H1 (cell line): ENCODE data around the gene CFHR4. TPM values are rescaled to one million over a fixed set of nuclear protein-coding genes. Genes with fewer than 3 reads are reported as not detected.

ENCODE experiments used
- CTCF ChIA-PET: fragments of 300-600 bp; sonication (Branson Sonifier 250); formaldehyde crosslinking; loops from one replicate; lab custom pipeline; 2021; ENCODE audit not compliant: partially characterized antibody; lab: Charles Lee
- POLR2A ChIA-PET: fragments of 300-600 bp; sonication (Branson Sonifier 250); formaldehyde crosslinking; loops from one replicate; lab custom pipeline; 2021; ENCODE audit warnings: inconsistent platforms; ENCODE audit not compliant: partially characterized antibody; lab: Charles Lee
- DNase-seq, 2 experiments: peaks; one replicate each; pipeline versions ENCODE4 v3.0.0 to v3.0.0-alpha.2; 2010 to 2022; ENCODE audit warnings: low spot score in 2 of 2, low read depth in 1 of 2, mixed read lengths in 1 of 2
- FAIRE-seq: peaks from 2 replicates; lab custom pipeline; 2011; peaks lifted over from hg19 to GRCh38; lab: Jason Lieb, UNC
- H2AFZ ChIP-seq: 2 replicates; pipeline ENCODE4 v1.8.1; 2012; ENCODE audit warnings: low read length, inconsistent platforms
- H2AK5ac ChIP-seq: 2 replicates; pipeline ENCODE4 v1.6.1; 2013; ENCODE audit warnings: low read depth, low read length
- H2BK120ac ChIP-seq: replicated peaks from 2 replicates; pipeline ENCODE3; 2013; ENCODE audit warnings: low read depth, low read length, inconsistent platforms
- H2BK12ac ChIP-seq: 2 replicates; pipeline ENCODE4 v1.6.1; 2013; ENCODE audit warnings: low read depth, low read length
- H2BK15ac ChIP-seq: 2 replicates; pipeline ENCODE4 v1.6.1; 2013; ENCODE audit warnings: low read length
- H2BK20ac ChIP-seq: 2 replicates; pipeline ENCODE4 v1.6.1; 2013; ENCODE audit warnings: low read length
- H2BK5ac ChIP-seq: 2 replicates; pipeline ENCODE4 v1.6.1; 2013; ENCODE audit warnings: low read depth, low read length
- H3K14ac ChIP-seq: 2 replicates; pipeline ENCODE4 v1.6.1; 2013; ENCODE audit warnings: inconsistent platforms; ENCODE audit not compliant: insufficient read length
- H3K18ac ChIP-seq: 2 replicates; pipeline ENCODE4 v1.6.1; 2013; ENCODE audit warnings: low read length; ENCODE audit errors: extremely low read depth
- H3K23ac ChIP-seq: 2 replicates; pipeline ENCODE4 v1.6.1; 2013; ENCODE audit warnings: inconsistent platforms; ENCODE audit not compliant: insufficient read length
- H3K23me2 ChIP-seq: 2 replicates; pipeline ENCODE4 v1.6.1; 2013; ENCODE audit warnings: low read depth, low read length
- H3K27ac ChIP-seq: 2 replicates; pipeline ENCODE4 v1.6.1; 2011; ENCODE audit warnings: low read depth, low read length, inconsistent platforms
- H3K27me3 ChIP-seq, 4 experiments: replicated peaks in 1 of 4; 1 replicate in 1 of 4; 2 replicates in 3 of 4; pipeline versions ENCODE4 v1.6.1 to v1.8.1; 2011 to 2013; ENCODE audit warnings: low read length in 3 of 4, mild to moderate bottlenecking in 3 of 4, inconsistent platforms in 2 of 4, mixed read lengths in 2 of 4, moderate library complexity in 1 of 4; ENCODE audit not compliant: control insufficient read depth in 3 of 4, insufficient read depth in 3 of 4; ENCODE audit errors: extremely low read depth in 1 of 4
- H3K36me3 ChIP-seq, 4 experiments: 2 replicates each; pipeline versions ENCODE4 v1.6.1 to v1.8.1; 2011 to 2013; ENCODE audit warnings: mild to moderate bottlenecking in 4 of 4, low read length in 3 of 4, moderate library complexity in 2 of 4, control low read depth in 1 of 4, inconsistent platforms in 1 of 4; ENCODE audit not compliant: insufficient read depth in 4 of 4, control insufficient read depth in 2 of 4
- H3K4ac ChIP-seq: replicated peaks from 2 replicates; pipeline ENCODE3; 2013; ENCODE audit warnings: low read length, low read depth, mixed read lengths, inconsistent platforms; ENCODE audit not compliant: insufficient read length
- H3K4me1 ChIP-seq, 4 experiments: replicated peaks in 1 of 4; 1 replicate in 1 of 4; 2 replicates in 3 of 4; pipeline versions ENCODE4 v1.6.1 to v1.8.1; 2011 to 2013; ENCODE audit warnings: low read length in 3 of 4, inconsistent platforms in 2 of 4, mixed read lengths in 1 of 4; ENCODE audit not compliant: insufficient read depth in 4 of 4, control insufficient read depth in 3 of 4
- H3K4me2 ChIP-seq, 2 experiments: 2 replicates each; pipeline versions ENCODE4 v1.6.1 to v1.8.1; 2011 to 2013; ENCODE audit warnings: low read depth in 2 of 2, low read length in 2 of 2, control low read depth in 1 of 2, inconsistent platforms in 1 of 2, mild to moderate bottlenecking in 1 of 2; ENCODE audit not compliant: insufficient read depth in 1 of 2
- H3K4me3 ChIP-seq, 4 experiments: fragments of 200-600, 300-600 bp in 1 of 4; sonication (generic), shearing (Covaris generic), sonication (Bioruptor Twin) in 1 of 4; 2 replicates each; pipeline versions ENCODE4 v1.5.1 to v1.8.1; 2011 to 2016; ENCODE audit warnings: low read length in 4 of 4, low read depth in 3 of 4, control low read depth in 2 of 4, inconsistent platforms in 2 of 4, mild to moderate bottlenecking in 2 of 4, mixed read lengths in 1 of 4, moderate library complexity in 1 of 4; ENCODE audit not compliant: insufficient read depth in 2 of 4; ENCODE audit errors: extremely low read depth in 1 of 4
- H3K56ac ChIP-seq: replicated peaks from 2 replicates; pipeline ENCODE3; 2013; ENCODE audit warnings: low read depth, mild to moderate bottlenecking, mixed read lengths, low read length, inconsistent platforms; ENCODE audit not compliant: insufficient read length
- H3K79me1 ChIP-seq: 2 replicates; pipeline ENCODE4 v1.6.1; 2013; ENCODE audit warnings: low read depth, low read length, control low read depth
- H3K79me2 ChIP-seq, 2 experiments: 2 replicates each; pipeline versions ENCODE4 v1.6.1 to v1.8.1; 2012 to 2013; ENCODE audit warnings: low read length in 2 of 2, mild to moderate bottlenecking in 2 of 2, inconsistent platforms in 1 of 2; ENCODE audit not compliant: insufficient read depth in 2 of 2, control insufficient read depth in 1 of 2
- H3K9ac ChIP-seq, 4 experiments: replicated peaks in 1 of 4; 1 replicate in 1 of 4; 2 replicates in 3 of 4; pipeline versions ENCODE4 v1.6.1 to v1.8.1; 2011 to 2013; ENCODE audit warnings: low read depth in 3 of 4, low read length in 3 of 4, control low read depth in 2 of 4, mild to moderate bottlenecking in 2 of 4, moderate library complexity in 2 of 4, inconsistent platforms in 1 of 4; ENCODE audit errors: extremely low read depth in 1 of 4
- H3K9me3 ChIP-seq, 2 experiments: 2 replicates each; pipeline versions ENCODE4 v1.6.1 to v1.8.1; 2012 to 2013; ENCODE audit warnings: mild to moderate bottlenecking in 2 of 2, moderate library complexity in 2 of 2, control low read depth in 1 of 2, inconsistent platforms in 1 of 2, low read depth in 1 of 2, low read length in 1 of 2, mixed read lengths in 1 of 2; ENCODE audit not compliant: insufficient read depth in 2 of 2
- H4K20me1 ChIP-seq, 2 experiments: replicated peaks in 1 of 2; 2 replicates each; pipeline versions ENCODE3 to v1.8.1; 2011 to 2013; ENCODE audit warnings: inconsistent platforms in 2 of 2, low read length in 2 of 2, mild to moderate bottlenecking in 1 of 2; ENCODE audit not compliant: insufficient read depth in 2 of 2, control insufficient read depth in 1 of 2
- H4K5ac ChIP-seq: 2 replicates; pipeline ENCODE4 v1.6.1; 2013; ENCODE audit warnings: low read length, low read depth, mixed read lengths, inconsistent platforms; ENCODE audit not compliant: insufficient read length
- H4K8ac ChIP-seq: 2 replicates; pipeline ENCODE4 v1.8.0; 2013; ENCODE audit warnings: mild to moderate bottlenecking, moderate library complexity, low read length, inconsistent platforms; ENCODE audit not compliant: insufficient read depth; ENCODE audit errors: extremely low read depth
- H4K91ac ChIP-seq: replicated peaks from 2 replicates; pipeline ENCODE3; 2013; ENCODE audit warnings: low read length, mixed read lengths, inconsistent platforms; ENCODE audit not compliant: insufficient read length
- CEBPB ChIP-seq: IDR thresholded peaks from 2 replicates; pipeline ENCODE4 v1.6.1; 2012; ENCODE audit warnings: low read depth, low read length
- KDM4A ChIP-seq: IDR thresholded peaks from one replicate; pipeline ENCODE4 v1.7.1; 2012; ENCODE audit warnings: low read depth, mild to moderate bottlenecking, moderate library complexity, low read length, inconsistent platforms; ENCODE audit not compliant: severe bottlenecking
- MAX ChIP-seq: IDR thresholded peaks from 2 replicates; pipeline ENCODE4 v1.6.1; 2012; ENCODE audit warnings: inconsistent platforms
- RNF2 ChIP-seq: fragments of 200-900, 300-1000 bp; sonication (generic); IDR thresholded peaks from 2 replicates; pipeline ENCODE4 v1.7.1; 2016; ENCODE audit warnings: borderline replicate concordance, low read depth, mild to moderate bottlenecking, antibody characterized with exemption, low read length; ENCODE audit not compliant: poor library complexity, severe bottlenecking; ENCODE audit errors: missing control alignments
- WGBS, 2 experiments: shearing (Covaris generic) in 1 of 2; methylation state at CpG; one replicate each; pipeline versions ENCODE4 v1.1.6 to v1.1.7; 2013 to 2015; ENCODE audit warnings: low lambda C conversion rate in 2 of 2, mixed read lengths in 2 of 2, inconsistent platforms in 1 of 2, low coverage in 1 of 2, missing lambda C conversion rate in 1 of 2; ENCODE audit not compliant: insufficient replicate concordance in 2 of 2, insufficient coverage in 1 of 2, insufficient read length in 1 of 2; ENCODE audit errors: extremely low coverage in 1 of 2, missing lambda C conversion rate in 1 of 2; 5-methylcytosine and 5-hydroxymethylcytosine counted together
- polyA plus RNA-seq, 7 experiments: library from polyadenylated mRNA; depleted of rRNA in 3 of 7; stranded (reverse) in 5 of 7; unstranded in 2 of 7; fragments of >200 nt in 5 of 7; fragments of 200-250 nt in 2 of 7; gene quantifications; 1 replicate in 5 of 7; 2 replicates in 1 of 7; 4 replicates in 1 of 7; pipeline versions ENCODE4 v1.2.1 to v1.2.3, GENCODE V29; 2011 to 2013; ENCODE audit warnings: missing spikeins in 2 of 7, mixed read lengths in 2 of 7
- total RNA-seq: library from RNA; stranded (reverse); fragmentation: NEBNext Ultra II Directional; extraction: Animal tissue kit (Norgen Biotek cat#: 25700); gene quantifications from 2 replicates; pipeline ENCODE4 v1.2.1, GENCODE V29; 2021

The CFHR4 gene
- total and polyA plus RNA-seq, 2 of the 8 experiments (the other 6 are each of a cell fraction or from before 2014, with no cell fraction given), result not detected

GRCh38 chr1:196902344-196902743 lies 14.5 kb downstream of the CFHR4 start:
- Histone ChIP-seq H3K4me1 (no peaks in the 10 kb centered on the region; a peak in 1 of 7 replicates), H2BK5ac (no peak overlapping the region), H3K9ac (no peak overlapping the region), H3K79me2 (no peaks in the 10 kb centered on the region), H3K27ac (no peak overlapping the region), H3K14ac (no peak overlapping the region), H3K36me3 (no peaks in the 10 kb centered on the region), H2AK5ac (no peak overlapping the region), H3K4me3 (no peak overlapping the region), H3K4me2 (no peak overlapping the region), H3K18ac (no peak overlapping the region), H2BK120ac (no peak overlapping the region), H3K56ac (no peak overlapping the region), H4K8ac (no peak overlapping the region), H2BK12ac (no peak overlapping the region), H4K91ac (no peak overlapping the region), H4K20me1 (no peaks in the 10 kb centered on the region), H4K5ac (no peak overlapping the region), H3K27me3 (no peaks in the 10 kb centered on the region), H3K4ac (no peak overlapping the region), H3K9me3 (no peaks in the 10 kb centered on the region), H3K79me1 (no peaks in the 10 kb centered on the region), H2AFZ (no peak overlapping the region), H2BK15ac (no peak overlapping the region), H3K23ac (no peak overlapping the region), H2BK20ac (no peak overlapping the region), H3K23me2 (no peaks in the 10 kb centered on the region; the same call in 1 of the 2 replicates)
- FAIRE-seq, result no peak
- DNase-seq, result no peak
- 91% methylated on average over 2 of the region's 2 CpGs; no CpG with 5 or more reads in 1 of the 2 experiments for WGBS, 2 experiments
- TF ChIP-seq MAX, result no peak
- TF ChIP-seq RNF2, result no peak
- TF ChIP-seq KDM4A, result no peak
- TF ChIP-seq CEBPB, result no peak
- POLR2A ChIA-PET, result no interaction called here
- CTCF ChIA-PET, result interaction anchor here (0.6 to 1.3 kb wide), 5 partner anchors 8 to 668 kb away, joined by 3 to 6 read pairs (median 5); no protein-coding TSS in a partner anchor
